ENCODE measurements around the gene GSTT2.
A peak's percentile ranks its signal among the peaks of the same experiment; 100 is the strongest.

The GSTT2 gene

DNA sequence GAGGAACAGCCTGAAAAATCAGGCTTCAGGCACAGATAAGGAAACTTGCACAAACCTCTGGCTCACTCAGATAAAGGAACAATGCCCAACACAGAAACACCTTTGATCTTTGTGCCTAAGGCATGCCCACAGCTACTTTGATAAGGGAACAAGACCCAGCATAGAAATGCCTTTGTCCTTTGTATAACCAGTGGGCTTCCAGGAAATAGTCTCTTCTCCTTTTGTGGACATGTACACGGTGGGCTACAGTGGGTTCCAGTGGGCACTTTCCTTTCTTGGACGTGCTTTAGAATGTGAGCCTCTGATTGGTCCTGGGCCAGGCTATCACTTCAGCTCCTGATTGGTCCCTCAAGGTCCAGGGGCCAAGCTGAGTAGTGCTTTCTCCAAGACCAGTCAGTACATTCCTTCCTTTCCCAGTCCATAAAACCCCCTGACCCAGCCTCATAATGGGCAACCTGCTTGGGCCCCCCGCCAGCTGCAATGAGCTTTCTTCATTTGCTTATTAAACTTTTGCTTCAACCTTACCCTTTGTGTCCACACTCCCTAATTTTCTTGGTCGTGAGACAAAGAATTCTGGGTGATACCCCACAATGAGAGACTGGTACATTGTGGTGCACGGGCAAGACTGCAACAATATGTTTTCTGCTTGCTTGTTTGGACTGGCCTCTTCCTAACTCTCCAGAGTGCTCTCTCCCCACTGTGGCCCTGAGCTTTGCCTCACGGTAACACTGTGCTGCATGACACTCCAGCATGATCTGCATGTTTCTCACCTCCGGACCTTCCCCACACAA is 29.5 kb downstream of the GSTT2 start:
- no peak for DNase-seq (ENCODE audit: low spot score)

DNA sequence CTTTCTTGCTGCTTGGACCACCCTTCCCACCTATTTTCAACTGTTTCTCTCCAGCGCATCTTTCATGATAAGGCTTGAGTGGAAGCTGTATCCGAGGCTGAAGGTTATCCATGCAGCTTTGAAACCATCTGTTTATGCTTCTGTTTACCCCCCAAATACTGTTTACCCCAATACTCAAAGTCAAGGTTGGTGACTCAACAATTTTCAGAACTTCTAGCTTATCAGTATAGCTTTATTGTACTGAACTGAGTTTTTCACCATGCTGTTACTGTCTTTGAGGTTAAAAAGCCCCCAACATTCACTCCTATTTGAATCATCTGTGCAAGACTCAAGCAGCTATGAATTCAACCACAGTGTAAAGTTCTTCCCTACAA is 30.1 kb downstream of the GSTT2 start:
- DNase-seq (ENCODE audit: low spot score): no peak

DNA sequence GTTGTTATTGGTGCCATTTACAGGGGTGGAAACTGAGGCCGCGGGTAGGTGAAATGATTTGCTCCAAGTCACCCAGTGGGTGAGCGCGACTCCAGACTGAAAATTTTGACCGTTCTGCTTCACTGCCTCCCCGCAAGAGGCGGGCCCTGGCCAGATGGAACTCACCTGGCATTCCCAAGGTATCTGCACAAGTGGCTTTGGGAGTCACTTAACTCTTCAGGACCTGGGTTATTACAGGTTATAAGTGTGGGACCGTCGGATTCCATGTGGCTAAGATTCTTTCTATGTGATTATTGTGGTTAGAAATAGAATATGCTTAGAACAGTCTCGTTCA is 31.8 kb downstream of the GSTT2 start:
- peak; percentile 20 for DNase-seq (ENCODE audit: low spot score)

DNA sequence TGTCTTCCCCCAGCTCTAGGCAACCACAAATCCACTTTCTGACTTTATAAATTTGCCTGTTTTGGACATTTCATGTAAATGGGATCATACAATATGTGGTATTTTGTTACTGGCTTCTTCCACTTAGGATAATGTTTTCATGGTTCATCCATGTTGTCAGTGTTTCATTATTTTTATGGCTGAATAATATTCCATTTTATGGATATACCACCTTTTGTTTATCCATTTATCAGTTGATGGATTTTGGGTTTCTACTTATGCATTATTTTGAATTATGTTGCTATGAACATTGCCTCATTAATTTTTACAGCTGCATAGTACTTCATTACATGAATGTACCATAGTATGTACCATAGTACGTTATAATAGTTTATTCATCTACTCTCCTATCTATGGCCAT is 36.2 kb downstream of the GSTT2 start:
- no peak for DNase-seq (ENCODE audit: low spot score)

DNA sequence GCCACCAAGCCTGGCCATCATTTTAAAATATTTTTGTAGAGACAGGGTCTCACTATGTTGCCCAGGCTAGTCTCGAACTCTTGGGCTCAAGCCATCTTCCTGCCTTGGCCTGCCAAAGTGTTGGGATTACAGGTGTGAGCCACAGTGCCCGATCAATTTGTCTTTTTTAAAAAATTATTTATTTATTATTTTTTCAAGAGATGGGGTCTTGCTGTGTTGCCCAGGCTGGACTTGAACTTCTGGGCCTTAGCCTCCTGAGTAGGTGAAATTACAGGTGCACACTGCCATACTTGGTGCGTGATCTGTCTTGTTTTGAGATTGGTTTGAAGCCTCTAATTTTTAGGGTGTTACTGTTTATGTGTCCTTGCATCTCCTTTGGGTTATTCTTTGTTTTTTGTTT is 41.4 kb downstream of the GSTT2 start:
- DNase-seq (ENCODE audit: low spot score): no peak

DNA sequence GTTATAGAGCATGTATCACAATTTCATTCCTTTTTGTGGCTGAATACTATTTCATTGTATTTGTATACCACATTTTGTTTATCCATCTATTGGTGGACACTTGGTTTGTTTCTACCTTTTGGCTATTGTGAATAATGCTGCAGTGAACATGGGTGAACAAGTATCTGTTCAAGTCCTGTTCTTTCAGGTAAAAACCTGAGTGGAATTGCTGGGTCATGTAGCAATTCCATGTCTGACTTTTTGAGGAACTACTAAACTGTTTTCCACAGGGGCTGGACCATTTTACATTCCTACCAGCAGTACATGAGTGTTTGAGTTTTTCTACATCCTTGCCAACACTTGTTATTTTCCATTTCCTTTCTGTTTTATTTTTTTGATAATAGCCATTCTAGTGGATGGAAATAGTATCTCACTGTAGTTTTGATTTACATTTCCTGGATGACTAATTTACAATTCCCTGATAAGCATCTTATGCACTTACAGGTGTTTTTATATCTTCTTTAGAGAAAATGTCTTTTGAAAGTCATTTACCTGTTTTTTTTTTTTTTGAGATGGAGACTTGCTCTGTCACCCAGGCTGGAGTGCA is 43.4 kb downstream of the GSTT2 start:
- no peak for DNase-seq (ENCODE audit: low spot score)

DNA sequence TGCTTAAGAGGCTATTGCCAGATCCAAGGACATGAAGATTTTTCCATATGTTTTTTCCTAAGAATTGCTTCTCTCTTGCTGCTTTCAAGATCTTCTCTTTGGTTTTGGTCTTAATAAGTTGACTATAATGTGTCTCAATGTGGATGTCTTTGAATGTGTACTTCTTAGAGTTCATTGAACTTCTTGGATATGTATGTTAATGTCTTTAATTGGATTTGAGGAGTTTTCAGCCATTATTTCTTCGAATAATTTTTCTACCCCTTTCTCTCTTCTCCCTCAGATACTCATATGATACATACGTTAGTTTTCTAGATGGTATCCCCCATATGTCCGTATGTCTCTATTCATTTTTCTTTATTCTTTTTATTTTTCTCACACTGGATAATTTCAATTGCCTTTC is 44.4 kb downstream of the GSTT2 start:
- DNase-seq (ENCODE audit: low spot score): no peak

DNA sequence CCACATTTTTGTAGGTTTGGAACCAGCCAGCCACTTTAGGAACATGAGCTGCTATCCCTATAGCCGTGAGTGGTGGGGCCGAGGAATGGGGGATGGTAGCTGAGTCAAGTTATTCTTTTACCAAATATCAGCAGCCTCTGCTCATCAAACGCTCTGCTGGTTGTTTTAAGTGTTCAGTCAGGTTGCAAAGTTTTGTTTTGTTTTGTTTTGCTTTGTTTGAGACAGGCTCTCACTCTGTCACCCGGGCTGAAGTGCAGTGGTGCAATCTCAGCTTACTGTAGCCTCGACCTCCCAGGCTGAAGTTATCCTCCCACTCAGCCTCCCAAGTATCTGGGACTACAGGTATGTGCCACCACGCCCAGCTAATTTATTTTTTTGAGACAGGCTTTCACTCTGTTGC is 45.5 kb downstream of the GSTT2 start:
- DNase-seq (ENCODE audit: low spot score): no peak

DNA sequence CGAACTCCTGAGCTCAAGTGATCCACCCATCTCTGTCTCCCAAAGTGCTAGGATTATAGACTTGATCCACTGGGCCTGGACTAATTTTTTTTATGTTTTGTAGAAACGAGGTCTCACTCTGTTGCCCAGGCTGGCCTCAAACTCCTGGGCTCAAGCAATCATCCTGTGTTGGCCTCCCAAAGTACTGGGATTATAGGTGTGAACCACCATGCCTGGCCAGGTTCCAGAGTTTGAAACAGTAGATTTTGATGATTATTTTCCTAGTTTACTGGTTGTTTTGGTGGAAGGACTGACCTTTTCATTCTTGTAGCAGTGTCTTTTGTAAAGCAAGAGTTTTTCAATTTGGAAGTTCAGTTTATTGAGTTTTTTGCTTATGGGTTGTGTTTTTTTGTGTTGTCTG is 46.1 kb downstream of the GSTT2 start:
- no peak for DNase-seq (ENCODE audit: low spot score)

DNA sequence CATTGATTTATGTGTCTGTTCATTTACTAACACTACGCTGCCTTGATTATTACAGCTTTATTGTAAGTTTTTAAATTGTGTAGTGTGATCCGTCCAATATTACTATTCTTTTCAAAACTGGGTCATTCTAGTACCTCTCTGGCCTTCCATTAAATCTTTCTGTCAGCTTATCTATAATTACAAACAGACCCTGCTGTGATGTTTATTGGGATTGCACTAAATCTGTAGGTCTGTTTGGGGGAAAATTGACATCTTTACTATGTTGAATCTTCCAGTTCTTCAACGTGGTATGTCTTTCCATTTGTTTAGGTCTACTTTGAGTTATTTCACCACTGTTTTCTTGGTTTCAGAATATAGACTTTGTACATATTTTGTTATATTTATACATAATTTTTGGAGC is 46.8 kb downstream of the GSTT2 start:
- DNase-seq (ENCODE audit: low spot score): no peak

DNA sequence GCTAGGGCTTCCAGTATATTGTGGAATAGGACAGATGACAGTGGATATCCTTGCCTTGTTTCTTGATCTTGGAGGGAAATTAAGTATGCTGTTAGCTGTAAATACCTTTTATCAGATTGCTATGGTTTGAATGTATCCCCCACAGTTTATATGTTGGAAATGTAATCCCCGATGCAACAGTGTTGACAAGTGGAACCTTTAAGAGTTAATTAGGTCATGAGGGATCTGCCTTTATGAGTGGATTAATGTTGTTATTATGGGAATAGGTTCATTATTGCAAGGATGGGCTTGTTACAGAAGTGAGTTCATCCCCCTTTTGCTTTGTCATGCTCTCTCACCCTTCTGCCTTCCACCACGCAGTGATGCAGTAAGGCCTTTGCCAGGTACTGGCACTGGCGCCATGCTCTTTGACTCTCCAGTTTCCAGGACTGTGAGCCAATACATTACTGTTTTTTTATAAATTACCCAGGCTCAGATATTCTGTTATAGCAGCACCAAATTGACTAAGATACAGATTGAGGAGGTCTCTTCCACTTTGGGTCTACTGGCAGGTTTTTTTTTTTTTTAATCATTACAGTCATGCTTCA is 47.5 kb downstream of the GSTT2 start:
- no peak for DNase-seq (ENCODE audit: low spot score)

DNA sequence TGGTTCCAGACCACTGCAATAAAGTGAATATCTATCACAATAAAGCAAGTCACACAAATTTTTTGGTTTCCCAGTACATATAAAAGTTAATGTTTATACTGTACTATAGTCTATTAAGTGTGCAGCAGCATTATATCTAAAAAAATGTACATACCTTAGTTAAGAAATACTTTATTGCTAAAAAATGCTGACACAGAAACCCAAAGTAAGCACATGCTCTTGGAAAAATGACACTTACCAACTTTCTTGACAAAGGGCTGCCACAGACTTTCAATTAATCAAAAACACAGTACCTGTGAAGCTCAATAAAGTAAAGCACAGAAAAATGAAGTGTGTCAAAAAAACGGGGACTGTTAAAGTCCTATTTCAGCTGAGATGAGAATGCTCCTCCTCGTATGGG is 48.1 kb downstream of the GSTT2 start:
- no peak for DNase-seq (ENCODE audit: low spot score)

DNA sequence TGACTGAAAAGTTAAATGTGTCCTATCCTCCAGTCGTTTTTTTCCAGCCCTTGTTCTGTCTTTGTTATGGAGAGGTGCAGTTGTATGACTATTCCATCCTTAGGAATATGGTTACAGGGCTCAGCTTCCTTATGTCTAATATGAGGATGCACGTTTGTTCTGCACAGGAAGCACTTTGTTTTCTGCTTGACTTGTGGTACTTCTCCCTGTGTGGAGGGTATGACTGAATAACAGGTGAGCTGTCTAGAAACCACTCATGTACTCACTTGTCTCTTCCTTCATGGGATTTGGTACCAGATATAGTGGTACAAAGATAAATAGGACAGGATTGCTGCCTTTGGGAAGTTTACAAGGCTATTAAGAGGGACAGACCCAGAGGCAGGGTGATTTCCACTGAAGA is 48.6 kb downstream of the GSTT2 start:
- no peak for DNase-seq (ENCODE audit: low spot score)

DNA sequence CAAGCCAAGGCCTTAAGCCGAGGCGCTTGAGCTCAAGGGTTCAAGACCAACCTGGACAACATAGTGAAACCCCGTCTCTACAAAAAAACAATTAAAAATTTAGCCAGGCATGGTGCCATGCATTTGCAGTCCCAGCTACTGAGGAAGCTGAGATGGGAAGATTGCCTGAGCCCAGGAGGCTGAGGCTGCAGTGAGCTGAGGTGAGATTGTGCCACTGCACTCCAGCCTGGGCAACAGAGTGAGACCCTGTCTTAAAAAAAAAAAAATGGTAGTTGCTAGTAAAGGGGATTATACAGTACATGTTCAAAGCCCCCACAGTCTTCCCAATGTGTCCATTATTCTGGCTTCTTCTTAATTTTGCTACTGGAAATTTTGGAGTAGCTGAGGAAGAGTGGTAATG is 49.4 kb downstream of the GSTT2 start:
- no peak for DNase-seq (ENCODE audit: low spot score)

DNA sequence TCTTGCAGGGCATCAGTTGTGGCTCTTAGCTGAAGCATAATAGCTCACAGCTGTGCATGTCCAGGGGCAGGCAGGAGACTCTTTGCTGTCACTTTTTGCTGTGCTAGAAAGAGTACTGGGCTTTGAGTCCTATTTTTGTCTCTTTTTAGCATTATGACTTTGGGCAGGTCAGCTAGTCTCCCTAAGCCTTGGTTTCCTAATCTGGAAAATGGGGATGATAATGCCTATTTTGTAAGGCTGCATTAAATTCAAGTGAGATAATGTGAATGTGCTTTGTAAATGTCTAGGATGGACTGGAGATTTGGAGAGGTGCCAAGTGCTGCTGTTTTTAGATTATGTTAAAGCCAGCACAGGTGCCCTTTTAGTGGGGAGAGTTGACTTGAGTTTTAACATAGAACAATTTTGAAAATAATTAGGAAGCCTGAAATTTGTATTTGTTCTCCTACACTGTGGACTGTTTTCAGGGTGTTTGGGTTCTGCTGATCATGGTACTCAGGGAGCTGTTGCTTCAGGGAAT is 50.3 kb downstream of the GSTT2 start:
- no peak for DNase-seq (ENCODE audit: low spot score)

All from SW480 (cell line).